ENCODE data around the gene WDR37. TPM values are rescaled to one million over a fixed set of nuclear protein-coding genes. Genes with fewer than 3 reads are reported as not detected.

Gene WDR37
- total RNA-seq, 1 experiment from 2014 or later: 9.6 TPM

DNA sequence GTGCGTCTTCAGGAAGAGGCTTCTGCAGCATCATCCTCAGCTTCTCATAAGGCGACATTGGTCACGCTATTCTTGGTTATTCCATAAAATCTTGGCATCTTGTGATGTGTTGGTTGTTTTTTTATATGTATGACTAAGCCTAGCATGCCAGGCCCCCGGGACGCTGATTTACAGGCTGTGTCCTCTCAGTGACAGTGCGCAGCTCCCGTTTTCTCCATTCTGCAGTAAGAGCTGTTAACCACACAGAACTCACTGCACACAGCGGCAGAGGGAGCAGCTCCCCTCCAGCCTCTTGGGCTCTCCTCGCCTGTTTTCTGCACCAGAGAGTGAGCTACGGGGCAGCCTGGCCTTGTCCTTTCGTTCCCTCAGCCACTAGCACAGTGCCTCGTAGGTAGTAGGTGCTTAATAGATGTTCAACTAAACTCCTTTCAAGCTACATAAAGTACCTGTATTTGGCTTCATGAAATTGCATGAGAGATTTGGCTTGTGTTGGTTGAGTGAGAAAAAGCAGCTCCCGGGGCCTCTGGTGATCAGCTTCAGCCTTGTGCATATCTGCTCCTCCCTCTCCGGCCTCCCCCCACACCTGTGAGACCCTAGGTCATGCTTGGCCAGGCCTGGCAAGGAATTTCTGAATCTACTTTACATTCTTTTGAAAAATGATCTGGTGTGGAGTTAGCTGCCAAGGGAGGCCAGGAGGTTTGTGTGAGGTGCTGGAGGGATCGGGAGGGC is 116.2 kb downstream of the WDR37 start:
- ATAC-seq: no peak
- no TSS peak for BruUV-seq (replicated peaks)

GRCh38 chr10:1173091-1173490 is 116.9 kb downstream of the WDR37 start:
- POLR2A ChIA-PET: no interaction called here
- Histone ChIP-seq H3K27ac (ENCODE audit: low read length) (no peak overlapping the region), H3K4me1 (ENCODE audit: control insufficient read depth, insufficient read depth, low read length) (no peaks in the 10 kb centered on the region), H3K9me3 (ENCODE audit: control insufficient read depth, insufficient read depth, low read depth, low read length) (no peaks in the 10 kb centered on the region), H3K36me3 (ENCODE audit: control insufficient read depth, insufficient read depth, low read length) (no peaks in the 10 kb centered on the region), H3K4me3 (ENCODE audit: low read depth in 2 of 2, low read length in 2 of 2) (no peak overlapping the region), H3K27me3 (ENCODE audit: control insufficient read depth, insufficient read depth, low read length) (no peaks in the 10 kb centered on the region; the same call in 1 of the 2 replicates)
- BruUV-seq (replicated peaks): no TSS peak
- in situ Hi-C loops (cut with HindIII; ENCODE audit: low pct_unique_long_range_greater_than_20kb, low sequenced_read_pairs) (no loop called here), intact Hi-C loops (cut with micrococcal nuclease; ENCODE audit: unreplicated experiment) (no loop called here)
- TF ChIP-seq, protein P1, sequence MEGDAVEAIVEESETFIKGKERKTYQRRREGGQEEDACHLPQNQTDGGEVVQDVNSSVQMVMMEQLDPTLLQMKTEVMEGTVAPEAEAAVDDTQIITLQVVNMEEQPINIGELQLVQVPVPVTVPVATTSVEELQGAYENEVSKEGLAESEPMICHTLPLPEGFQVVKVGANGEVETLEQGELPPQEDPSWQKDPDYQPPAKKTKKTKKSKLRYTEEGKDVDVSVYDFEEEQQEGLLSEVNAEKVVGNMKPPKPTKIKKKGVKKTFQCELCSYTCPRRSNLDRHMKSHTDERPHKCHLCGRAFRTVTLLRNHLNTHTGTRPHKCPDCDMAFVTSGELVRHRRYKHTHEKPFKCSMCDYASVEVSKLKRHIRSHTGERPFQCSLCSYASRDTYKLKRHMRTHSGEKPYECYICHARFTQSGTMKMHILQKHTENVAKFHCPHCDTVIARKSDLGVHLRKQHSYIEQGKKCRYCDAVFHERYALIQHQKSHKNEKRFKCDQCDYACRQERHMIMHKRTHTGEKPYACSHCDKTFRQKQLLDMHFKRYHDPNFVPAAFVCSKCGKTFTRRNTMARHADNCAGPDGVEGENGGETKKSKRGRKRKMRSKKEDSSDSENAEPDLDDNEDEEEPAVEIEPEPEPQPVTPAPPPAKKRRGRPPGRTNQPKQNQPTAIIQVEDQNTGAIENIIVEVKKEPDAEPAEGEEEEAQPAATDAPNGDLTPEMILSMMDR (IDR thresholded peaks at IDR 0.05): no peak
- TF ChIP-seq SIN3A (IDR thresholded peaks at IDR 0.05; ENCODE audit: borderline replicate concordance, insufficient read depth, low read depth, low read length) (no peak), POLR2AphosphoS5 (IDR thresholded peaks at IDR 0.05; ENCODE audit: low read depth, low read length) (no peak), TCF7L2 (IDR thresholded peaks at IDR 0.05; ENCODE audit: low read depth, low read length) (no peak)
- TF ChIP-seq, protein P2, sequence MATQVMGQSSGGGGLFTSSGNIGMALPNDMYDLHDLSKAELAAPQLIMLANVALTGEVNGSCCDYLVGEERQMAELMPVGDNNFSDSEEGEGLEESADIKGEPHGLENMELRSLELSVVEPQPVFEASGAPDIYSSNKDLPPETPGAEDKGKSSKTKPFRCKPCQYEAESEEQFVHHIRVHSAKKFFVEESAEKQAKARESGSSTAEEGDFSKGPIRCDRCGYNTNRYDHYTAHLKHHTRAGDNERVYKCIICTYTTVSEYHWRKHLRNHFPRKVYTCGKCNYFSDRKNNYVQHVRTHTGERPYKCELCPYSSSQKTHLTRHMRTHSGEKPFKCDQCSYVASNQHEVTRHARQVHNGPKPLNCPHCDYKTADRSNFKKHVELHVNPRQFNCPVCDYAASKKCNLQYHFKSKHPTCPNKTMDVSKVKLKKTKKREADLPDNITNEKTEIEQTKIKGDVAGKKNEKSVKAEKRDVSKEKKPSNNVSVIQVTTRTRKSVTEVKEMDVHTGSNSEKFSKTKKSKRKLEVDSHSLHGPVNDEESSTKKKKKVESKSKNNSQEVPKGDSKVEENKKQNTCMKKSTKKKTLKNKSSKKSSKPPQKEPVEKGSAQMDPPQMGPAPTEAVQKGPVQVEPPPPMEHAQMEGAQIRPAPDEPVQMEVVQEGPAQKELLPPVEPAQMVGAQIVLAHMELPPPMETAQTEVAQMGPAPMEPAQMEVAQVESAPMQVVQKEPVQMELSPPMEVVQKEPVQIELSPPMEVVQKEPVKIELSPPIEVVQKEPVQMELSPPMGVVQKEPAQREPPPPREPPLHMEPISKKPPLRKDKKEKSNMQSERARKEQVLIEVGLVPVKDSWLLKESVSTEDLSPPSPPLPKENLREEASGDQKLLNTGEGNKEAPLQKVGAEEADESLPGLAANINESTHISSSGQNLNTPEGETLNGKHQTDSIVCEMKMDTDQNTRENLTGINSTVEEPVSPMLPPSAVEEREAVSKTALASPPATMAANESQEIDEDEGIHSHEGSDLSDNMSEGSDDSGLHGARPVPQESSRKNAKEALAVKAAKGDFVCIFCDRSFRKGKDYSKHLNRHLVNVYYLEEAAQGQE (IDR thresholded peaks at IDR 0.05; ENCODE audit: insufficient read depth in 1 of 2, low read depth in 2 of 2, low read length in 1 of 2): no peak
- no peak for ATAC-seq
- no peak for DNase-seq (ENCODE audit: low read depth, low spot score)
- CTCF ChIA-PET: no interaction called here

More for the DNA sequence above, 116.2 kb downstream of the WDR37 start:
- POLR2A ChIA-PET: no interaction called here
- no peaks in the 10 kb centered on the region; the same call in 1 of the 2 replicates for H3K27me3 ChIP-seq (ENCODE audit: control insufficient read depth, insufficient read depth, low read length)
- intact Hi-C loops (cut with micrococcal nuclease; ENCODE audit: unreplicated experiment) (no loop called here), in situ Hi-C loops (cut with HindIII; ENCODE audit: low pct_unique_long_range_greater_than_20kb, low sequenced_read_pairs) (no loop called here)
- TF ChIP-seq TCF7L2 (IDR thresholded peaks at IDR 0.05; ENCODE audit: low read depth, low read length) (no peak), SIN3A (IDR thresholded peaks at IDR 0.05; ENCODE audit: borderline replicate concordance, insufficient read depth, low read depth, low read length) (no peak), POLR2AphosphoS5 (IDR thresholded peaks at IDR 0.05; ENCODE audit: low read depth, low read length) (no peak)
- TF ChIP-seq, protein P1 (IDR thresholded peaks at IDR 0.05): no peak
- TF ChIP-seq, protein P2 (IDR thresholded peaks at IDR 0.05; ENCODE audit: insufficient read depth in 1 of 2, low read depth in 2 of 2, low read length in 1 of 2): no peak
- H3K36me3 ChIP-seq (ENCODE audit: control insufficient read depth, insufficient read depth, low read length): no peaks in the 10 kb centered on the region
- H3K27ac ChIP-seq (ENCODE audit: low read length): no peak overlapping the region
- H3K4me3 ChIP-seq (ENCODE audit: low read depth in 2 of 2, low read length in 2 of 2): no peak overlapping the region
- DNase-seq (ENCODE audit: low read depth, low spot score): no peak
- H3K9me3 ChIP-seq (ENCODE audit: control insufficient read depth, insufficient read depth, low read depth, low read length): no peaks in the 10 kb centered on the region
- no peaks in the 10 kb centered on the region for H3K4me1 ChIP-seq (ENCODE audit: control insufficient read depth, insufficient read depth, low read length)
- CTCF ChIA-PET: no interaction called here
